Mesangial cell (primary cell): ENCODE results near the gene STK33. TPM values are rescaled to one million over a fixed set of nuclear protein-coding genes. Genes with fewer than 3 reads are reported as not detected.

ENCODE experiments used
- total RNA-seq: library from RNA; depleted of rRNA; stranded (reverse); fragments of >200 nt; gene quantifications from 2 replicates; pipeline ENCODE4 v1.2.3, GENCODE V29; 2015

The STK33 gene
- 4.7 and 9.0 TPM in 2 replicates for total RNA-seq

DNA sequence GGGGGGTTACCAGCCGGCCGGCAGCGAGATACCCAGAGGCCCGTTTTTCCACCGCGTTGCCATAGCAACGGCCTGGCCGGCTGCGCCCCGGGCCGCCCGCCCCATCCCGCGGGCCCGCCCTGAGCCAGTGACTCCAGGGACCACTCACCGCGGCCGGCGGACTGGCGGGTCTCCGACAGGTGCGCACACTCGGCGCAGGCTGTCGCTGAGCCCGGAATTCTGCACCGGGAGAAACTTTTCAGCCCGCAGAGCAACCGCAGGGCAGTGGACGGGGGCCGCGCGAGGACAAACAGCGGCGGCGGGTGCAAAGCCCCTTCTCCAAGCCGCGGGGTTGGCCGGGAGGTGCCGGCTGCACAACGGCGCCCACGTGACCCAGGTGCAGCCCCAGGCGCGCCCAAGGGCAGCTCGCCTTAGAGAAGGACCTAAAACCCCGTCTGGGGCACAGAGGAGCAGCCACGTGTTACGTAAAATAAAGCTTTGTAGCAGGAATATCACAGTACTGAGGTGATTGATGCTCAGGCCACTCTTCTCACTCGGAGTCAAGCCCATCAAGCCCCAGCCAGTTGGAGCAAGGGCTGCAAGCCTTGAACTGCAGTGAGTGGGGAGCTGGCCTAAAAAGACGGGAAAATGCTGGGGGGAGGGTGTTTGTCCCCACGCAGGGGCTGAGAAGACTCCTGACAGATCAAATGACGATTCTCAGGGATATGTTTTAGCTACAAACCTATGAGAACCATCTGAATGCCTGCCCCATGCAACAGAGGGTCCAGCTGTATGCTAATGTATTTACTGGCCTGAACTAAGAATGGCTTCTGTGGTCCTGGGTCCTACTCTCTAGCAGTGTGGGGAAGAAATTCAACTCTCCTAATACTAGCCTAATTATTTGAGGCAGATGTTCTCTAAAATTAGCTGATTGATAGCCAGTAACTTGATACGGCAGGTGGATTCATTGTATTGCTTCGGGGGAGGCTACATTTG, at the start of gene STK33:
TSS of gene STK33 (minus strand) at position 294 of the 975 bp plus-strand sequence. CDS start 119,323 bp downstream, outside the sequence.

Other genes with a start within 250 kb of the STK33 start
- gene TRIM66, start 88.4 kb upstream of the STK33 start, total RNA-seq: 2.0 and 3.9 TPM in 2 replicates
- 991 and 1,358 TPM in 2 replicates for gene RPL27A, start 88.6 kb upstream of the STK33 start, total RNA-seq